Panc1 (cell line): ENCODE measurements around the gene SGK1. TPM values are rescaled to one million over a fixed set of nuclear protein-coding genes. Genes with fewer than 3 reads are reported as not detected.

ENCODE experiments used
- ATAC-seq: fragments of 200-7000 bp; cut with Tn5 transposase; 2 replicates; pipeline ENCODE4 v1.9.1; 2020; ENCODE audit warnings: mild to moderate bottlenecking, moderate library complexity
- BruUV-seq: library from RNA; stranded (reverse); fragments of 400-500 nt; replicated peaks from 2 replicates; lab custom pipeline; 2021; lab: Mats Ljungman, UMichigan
- CTCF ChIA-PET: fragments of 300-600 bp; sonication (Branson Sonifier 250); formaldehyde crosslinking; loops from one replicate; lab custom pipeline; 2022; ENCODE audit warnings: antibody characterized with exemption; lab: Charles Lee
- POLR2A ChIA-PET: fragments of 300-600 bp; sonication (Branson Sonifier 250); formaldehyde crosslinking; loops from one replicate; lab custom pipeline; 2022; ENCODE audit warnings: antibody characterized with exemption; lab: Charles Lee
- DNase-seq: peaks from one replicate; pipeline ENCODE4 v3.0.0-alpha.2; 2010; ENCODE audit warnings: low read depth, low spot score
- H3K27ac ChIP-seq: 2 replicates; pipeline ENCODE4 v1.5.1; 2011; ENCODE audit warnings: mild to moderate bottlenecking, low read length, inconsistent platforms
- H3K27me3 ChIP-seq: fragments of 200-500 bp; sonication (Bioruptor generic); 2 replicates; pipeline ENCODE4 v1.6.0; 2014; ENCODE audit warnings: low read length, inconsistent platforms; ENCODE audit not compliant: control insufficient read depth, insufficient read depth
- H3K36me3 ChIP-seq: fragments of 200-500 bp; sonication (Bioruptor generic); 2 replicates; pipeline ENCODE4 v1.5.1; 2014; ENCODE audit warnings: inconsistent platforms, mild to moderate bottlenecking, low read length, moderate library complexity; ENCODE audit not compliant: control insufficient read depth, insufficient read depth
- H3K4me1 ChIP-seq: 2 replicates; pipeline ENCODE4 v1.5.1; 2011; ENCODE audit warnings: inconsistent platforms, mild to moderate bottlenecking, low read length, moderate library complexity; ENCODE audit not compliant: control insufficient read depth, insufficient read depth
- H3K4me3 ChIP-seq, 2 experiments: 2 replicates each; pipeline ENCODE4 v1.5.1; 2011 to 2012; ENCODE audit warnings: low read depth in 2 of 2, low read length in 2 of 2, mild to moderate bottlenecking in 2 of 2, inconsistent platforms in 1 of 2, moderate library complexity in 1 of 2
- H3K9me3 ChIP-seq: fragments of 200-500 bp; sonication (Bioruptor generic); 2 replicates; pipeline ENCODE4 v1.5.1; 2014; ENCODE audit warnings: low read depth, mild to moderate bottlenecking, inconsistent platforms, low read length, moderate library complexity; ENCODE audit not compliant: control insufficient read depth, insufficient read depth
- CTCF ChIP-seq: fragments of 450-650 bp; IDR thresholded peaks from 2 replicates; pipeline ENCODE4 v1.5.1; 2017; ENCODE audit warnings: mild to moderate bottlenecking
- POLR2AphosphoS5 ChIP-seq: IDR thresholded peaks from 2 replicates; pipeline ENCODE4 v1.6.1; 2012; ENCODE audit warnings: mild to moderate bottlenecking, low read depth, low read length, moderate library complexity
- SIN3A ChIP-seq: IDR thresholded peaks from 2 replicates; pipeline ENCODE4 v1.6.1; 2012; ENCODE audit warnings: low read depth, mild to moderate bottlenecking, low read length, moderate library complexity, borderline replicate concordance; ENCODE audit not compliant: insufficient read depth
- TCF7L2 ChIP-seq: IDR thresholded peaks from 2 replicates; pipeline ENCODE4 v1.6.1; 2011; ENCODE audit warnings: mild to moderate bottlenecking, low read depth, low read length, inconsistent platforms
- in situ Hi-C: cut with HindIII; loops from 2 replicates; pipeline ENCODE4 v1.10.0; 2016; ENCODE audit warnings: low sequenced_read_pairs, low pct_unique_long_range_greater_than_20kb
- intact Hi-C: fragments of 100-400 bp; cut with micrococcal nuclease; formaldehyde crosslinking; loops from one replicate; pipeline ENCODE4 v1.10.0; 2022; ENCODE audit not compliant: unreplicated experiment
- total RNA-seq: library from RNA; stranded (reverse); gene quantifications from one replicate; pipeline ENCODE4 v1.2.1, GENCODE V29; 2021; ENCODE audit not compliant: unreplicated experiment
- TF ChIP-seq, protein P1 (sequence below), 2 experiments: IDR thresholded peaks; 2 replicates each; pipeline ENCODE4 v1.6.1; 2011 to 2012; ENCODE audit warnings: low read depth in 2 of 2, control low read depth in 1 of 2, low read length in 1 of 2, mild to moderate bottlenecking in 1 of 2, moderate library complexity in 1 of 2; ENCODE audit not compliant: insufficient read depth in 1 of 2

The SGK1 gene
- total RNA-seq, 1 experiment from 2014 or later: 7.5 TPM

DNA sequence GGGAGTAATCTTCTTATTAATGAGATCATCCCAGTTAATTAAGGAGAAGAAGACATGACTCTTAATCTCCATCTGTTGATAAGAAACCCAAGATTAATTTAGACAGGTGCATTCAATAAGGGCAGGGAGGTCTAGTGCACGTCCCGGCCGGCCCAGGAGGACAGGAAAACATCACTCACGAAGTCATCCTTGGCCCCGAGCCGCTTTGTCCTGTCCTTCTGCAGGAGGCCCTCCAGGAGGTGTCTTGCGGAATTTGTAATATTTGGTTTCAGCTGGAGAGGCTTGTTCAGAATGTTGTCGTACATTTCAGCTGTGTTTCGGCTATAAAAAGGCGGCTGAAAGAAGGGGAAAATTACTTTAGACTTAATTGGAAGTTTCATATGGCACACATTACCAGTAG lies 147.1 kb downstream of the SGK1 start:
- Histone ChIP-seq H3K4me3 (no peak overlapping the region), H3K27me3 (no peaks in the 10 kb centered on the region; the same call in 1 of the 2 replicates), H3K9me3 (no peaks in the 10 kb centered on the region), H3K36me3 (no peaks in the 10 kb centered on the region), H3K27ac (no peak overlapping the region), H3K4me1 (peaks cover 4% of the 10 kb centered on the region; the same call in 1 of the 2 replicates)
- ATAC-seq (no peak), DNase-seq (no peak)
- ChIA-PET POLR2A (no interaction called here), CTCF (no interaction called here)
- TF ChIP-seq TCF7L2 (no peak), SIN3A (no peak), POLR2AphosphoS5 (no peak), CTCF (no peak)
- TF ChIP-seq, protein P1, sequence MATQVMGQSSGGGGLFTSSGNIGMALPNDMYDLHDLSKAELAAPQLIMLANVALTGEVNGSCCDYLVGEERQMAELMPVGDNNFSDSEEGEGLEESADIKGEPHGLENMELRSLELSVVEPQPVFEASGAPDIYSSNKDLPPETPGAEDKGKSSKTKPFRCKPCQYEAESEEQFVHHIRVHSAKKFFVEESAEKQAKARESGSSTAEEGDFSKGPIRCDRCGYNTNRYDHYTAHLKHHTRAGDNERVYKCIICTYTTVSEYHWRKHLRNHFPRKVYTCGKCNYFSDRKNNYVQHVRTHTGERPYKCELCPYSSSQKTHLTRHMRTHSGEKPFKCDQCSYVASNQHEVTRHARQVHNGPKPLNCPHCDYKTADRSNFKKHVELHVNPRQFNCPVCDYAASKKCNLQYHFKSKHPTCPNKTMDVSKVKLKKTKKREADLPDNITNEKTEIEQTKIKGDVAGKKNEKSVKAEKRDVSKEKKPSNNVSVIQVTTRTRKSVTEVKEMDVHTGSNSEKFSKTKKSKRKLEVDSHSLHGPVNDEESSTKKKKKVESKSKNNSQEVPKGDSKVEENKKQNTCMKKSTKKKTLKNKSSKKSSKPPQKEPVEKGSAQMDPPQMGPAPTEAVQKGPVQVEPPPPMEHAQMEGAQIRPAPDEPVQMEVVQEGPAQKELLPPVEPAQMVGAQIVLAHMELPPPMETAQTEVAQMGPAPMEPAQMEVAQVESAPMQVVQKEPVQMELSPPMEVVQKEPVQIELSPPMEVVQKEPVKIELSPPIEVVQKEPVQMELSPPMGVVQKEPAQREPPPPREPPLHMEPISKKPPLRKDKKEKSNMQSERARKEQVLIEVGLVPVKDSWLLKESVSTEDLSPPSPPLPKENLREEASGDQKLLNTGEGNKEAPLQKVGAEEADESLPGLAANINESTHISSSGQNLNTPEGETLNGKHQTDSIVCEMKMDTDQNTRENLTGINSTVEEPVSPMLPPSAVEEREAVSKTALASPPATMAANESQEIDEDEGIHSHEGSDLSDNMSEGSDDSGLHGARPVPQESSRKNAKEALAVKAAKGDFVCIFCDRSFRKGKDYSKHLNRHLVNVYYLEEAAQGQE (IDR thresholded peaks at IDR 0.05; ENCODE audit: insufficient read depth in 1 of 2, low read depth in 2 of 2, low read length in 1 of 2): no peak
- no TSS peak for BruUV-seq
- intact Hi-C loops: no loop called here
- in situ Hi-C loops: no loop called here

- in situ Hi-C loops: no loop called here
These were observed 147.9 kb downstream of the SGK1 start for GRCh38 chr6:134169871-134170486.

More at GRCh38 chr6:134169871-134170486, 147.9 kb downstream of the SGK1 start:
- intact Hi-C loops: no loop called here
- TF ChIP-seq CTCF (no peak), TCF7L2 (no peak), SIN3A (no peak), POLR2AphosphoS5 (no peak)
- TF ChIP-seq, protein P1 (IDR thresholded peaks at IDR 0.05; ENCODE audit: insufficient read depth in 1 of 2, low read depth in 2 of 2, low read length in 1 of 2): no peak
- Histone ChIP-seq H3K4me1 (peaks cover 4% of the 10 kb centered on the region; the same call in 1 of the 2 replicates), H3K27me3 (no peaks in the 10 kb centered on the region), H3K9me3 (no peaks in the 10 kb centered on the region), H3K36me3 (no peaks in the 10 kb centered on the region), H3K4me3 (no peak overlapping the region), H3K27ac (no peak overlapping the region)
- DNase-seq (no peak), ATAC-seq (no peak)
- BruUV-seq: no TSS peak
- ChIA-PET CTCF (no interaction called here), POLR2A (interaction anchor here (0.6 kb wide), 1 partner anchor 731 kb away, joined by 6 read pairs; no protein-coding TSS in a partner anchor)
